ENCODE measurements around the gene CORO2A.

DNA sequence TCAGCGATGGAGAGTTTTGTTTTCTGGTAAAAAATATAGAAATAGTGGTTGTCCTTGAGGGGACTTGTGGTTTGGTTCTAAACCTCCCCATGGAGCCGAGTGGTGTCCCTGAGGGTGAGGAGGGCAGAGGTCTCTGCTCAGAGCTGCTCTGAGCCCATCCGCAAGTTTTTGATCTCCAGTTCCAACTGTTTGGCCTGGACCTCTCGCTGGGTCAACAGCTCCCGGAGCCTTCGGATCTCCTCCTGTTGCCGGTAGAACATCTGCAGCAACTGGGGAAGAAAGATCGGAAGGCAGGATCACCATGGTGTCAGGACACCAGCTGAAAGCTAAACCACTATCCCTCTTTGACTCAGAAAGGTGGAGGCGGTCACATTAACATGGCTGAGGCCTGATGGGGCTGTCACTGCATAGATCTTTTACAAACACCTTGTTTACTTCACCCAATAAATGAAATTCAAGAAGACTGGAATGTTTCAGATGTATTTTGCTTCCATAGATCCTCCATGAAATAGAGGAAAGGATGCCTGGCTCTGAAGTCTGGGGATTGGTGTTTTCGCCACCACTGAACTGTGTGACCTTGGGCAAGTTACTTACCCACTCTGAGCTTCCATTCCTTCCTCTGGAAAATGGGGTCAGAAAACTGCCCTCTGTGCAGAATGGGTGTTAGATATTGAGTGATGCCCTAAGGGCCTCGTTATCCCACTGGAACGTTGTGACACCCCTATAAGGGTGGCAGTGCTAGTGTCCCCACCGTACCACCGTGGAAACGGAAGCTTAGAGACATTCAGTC is 67.6 kb downstream of the CORO2A start:
- TF ChIP-seq, protein P1, sequence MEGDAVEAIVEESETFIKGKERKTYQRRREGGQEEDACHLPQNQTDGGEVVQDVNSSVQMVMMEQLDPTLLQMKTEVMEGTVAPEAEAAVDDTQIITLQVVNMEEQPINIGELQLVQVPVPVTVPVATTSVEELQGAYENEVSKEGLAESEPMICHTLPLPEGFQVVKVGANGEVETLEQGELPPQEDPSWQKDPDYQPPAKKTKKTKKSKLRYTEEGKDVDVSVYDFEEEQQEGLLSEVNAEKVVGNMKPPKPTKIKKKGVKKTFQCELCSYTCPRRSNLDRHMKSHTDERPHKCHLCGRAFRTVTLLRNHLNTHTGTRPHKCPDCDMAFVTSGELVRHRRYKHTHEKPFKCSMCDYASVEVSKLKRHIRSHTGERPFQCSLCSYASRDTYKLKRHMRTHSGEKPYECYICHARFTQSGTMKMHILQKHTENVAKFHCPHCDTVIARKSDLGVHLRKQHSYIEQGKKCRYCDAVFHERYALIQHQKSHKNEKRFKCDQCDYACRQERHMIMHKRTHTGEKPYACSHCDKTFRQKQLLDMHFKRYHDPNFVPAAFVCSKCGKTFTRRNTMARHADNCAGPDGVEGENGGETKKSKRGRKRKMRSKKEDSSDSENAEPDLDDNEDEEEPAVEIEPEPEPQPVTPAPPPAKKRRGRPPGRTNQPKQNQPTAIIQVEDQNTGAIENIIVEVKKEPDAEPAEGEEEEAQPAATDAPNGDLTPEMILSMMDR (IDR thresholded peaks at IDR 0.05): no peak
- no peak for TF ChIP-seq POLR2A (IDR thresholded peaks at IDR 0.05)

Data from heart left ventricle (tissue), 13 donors.